KMS-11 (cell line): ENCODE data around the gene FNIP1.

Experiments used
- H2AFZ ChIP-seq: fragments of 200-600 bp; sonication (generic); 2 replicates; pipeline ENCODE4 v1.6.1; 2016; ENCODE audit warnings: antibody characterized with exemption, mixed run types, low read depth
- H3K27ac ChIP-seq: fragments of 200-600 bp; sonication (generic); 2 replicates; pipeline ENCODE4 v1.6.1; 2016; ENCODE audit warnings: mild to moderate bottlenecking, mixed run types
- H3K27me3 ChIP-seq: fragments of 200-600 bp; sonication (generic); 2 replicates; pipeline ENCODE4 v1.6.1; 2017; ENCODE audit warnings: mild to moderate bottlenecking, low read depth, mixed run types, moderate library complexity; ENCODE audit not compliant: insufficient read depth
- H3K36me3 ChIP-seq: fragments of 200-600 bp; sonication (generic); 2 replicates; pipeline ENCODE4 v1.6.1; 2017; ENCODE audit warnings: mild to moderate bottlenecking, mixed run types; ENCODE audit not compliant: insufficient read depth
- H3K4me1 ChIP-seq: fragments of 200-600 bp; sonication (generic); 2 replicates; pipeline ENCODE4 v1.6.1; 2016; ENCODE audit warnings: mild to moderate bottlenecking, low read depth, mixed run types; ENCODE audit not compliant: poor library complexity, severe bottlenecking
- H3K4me2 ChIP-seq: fragments of 200-600 bp; sonication (generic); 2 replicates; pipeline ENCODE4 v1.7.0; 2016; ENCODE audit warnings: mild to moderate bottlenecking, mixed run types
- H3K4me3 ChIP-seq: fragments of 200-600 bp; sonication (generic); IDR thresholded peaks from 2 replicates; pipeline ENCODE4 v1.6.1; 2017; ENCODE audit warnings: low read depth, low read length, mixed read lengths; ENCODE audit not compliant: insufficient read depth
- H3K79me2 ChIP-seq: fragments of 200-600 bp; sonication (generic); 2 replicates; pipeline ENCODE4 v1.6.1; 2016; ENCODE audit warnings: low read depth, mixed run types; ENCODE audit not compliant: insufficient read depth
- H3K9ac ChIP-seq: fragments of 200-600 bp; sonication (generic); 2 replicates; pipeline ENCODE4 v1.6.1; 2016; ENCODE audit warnings: mild to moderate bottlenecking, mixed run types
- H4K20me1 ChIP-seq: fragments of 200-600 bp; sonication (generic); 2 replicates; pipeline ENCODE4 v1.6.1; 2016; ENCODE audit warnings: mild to moderate bottlenecking, mixed run types; ENCODE audit not compliant: insufficient read depth
- TF ChIP-seq, protein P1 (sequence below): fragments of 200-600 bp; sonication (generic); conservative IDR thresholded peaks from 2 replicates; pipeline ENCODE4 v1.6.1; 2017; ENCODE audit warnings: low read depth, mild to moderate bottlenecking, antibody characterized with exemption, low read length, moderate library complexity, mixed read lengths

Gene FNIP1

DNA sequence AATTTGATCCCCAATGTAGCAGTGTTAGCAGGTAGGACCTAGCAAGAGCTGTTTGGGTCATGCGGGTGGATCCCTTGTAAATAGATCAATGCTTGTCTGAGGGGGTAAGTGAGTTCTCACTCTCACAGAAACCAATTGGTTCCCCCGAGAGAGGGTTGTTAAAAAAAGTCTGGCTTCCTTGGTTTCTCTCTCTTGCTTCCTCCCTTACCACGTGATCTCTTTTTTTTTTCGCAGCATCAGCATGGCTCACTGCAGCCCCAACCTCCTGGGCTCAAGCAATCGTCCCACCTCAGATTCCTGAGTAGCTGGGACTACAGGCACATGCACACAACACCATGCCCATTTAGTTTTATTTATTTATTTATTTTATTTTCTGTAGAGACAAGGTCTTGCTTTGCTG lies 188.2 kb downstream of the FNIP1 start:
- Histone ChIP-seq H3K4me1 (no peaks in the 10 kb centered on the region), H3K4me2 (no peak overlapping the region), H3K79me2 (peaks cover 40% of the 10 kb centered on the region; the same call in 1 of the 2 replicates), H3K36me3 (no peaks in the 10 kb centered on the region), H4K20me1 (peaks cover 8% of the 10 kb centered on the region; the same call in 1 of the 2 replicates), H2AFZ (no peak overlapping the region), H3K27ac (no peak overlapping the region), H3K27me3 (no peaks in the 10 kb centered on the region), H3K4me3 (no peak overlapping the region), H3K9ac (no peak overlapping the region)
- TF ChIP-seq, protein P1, sequence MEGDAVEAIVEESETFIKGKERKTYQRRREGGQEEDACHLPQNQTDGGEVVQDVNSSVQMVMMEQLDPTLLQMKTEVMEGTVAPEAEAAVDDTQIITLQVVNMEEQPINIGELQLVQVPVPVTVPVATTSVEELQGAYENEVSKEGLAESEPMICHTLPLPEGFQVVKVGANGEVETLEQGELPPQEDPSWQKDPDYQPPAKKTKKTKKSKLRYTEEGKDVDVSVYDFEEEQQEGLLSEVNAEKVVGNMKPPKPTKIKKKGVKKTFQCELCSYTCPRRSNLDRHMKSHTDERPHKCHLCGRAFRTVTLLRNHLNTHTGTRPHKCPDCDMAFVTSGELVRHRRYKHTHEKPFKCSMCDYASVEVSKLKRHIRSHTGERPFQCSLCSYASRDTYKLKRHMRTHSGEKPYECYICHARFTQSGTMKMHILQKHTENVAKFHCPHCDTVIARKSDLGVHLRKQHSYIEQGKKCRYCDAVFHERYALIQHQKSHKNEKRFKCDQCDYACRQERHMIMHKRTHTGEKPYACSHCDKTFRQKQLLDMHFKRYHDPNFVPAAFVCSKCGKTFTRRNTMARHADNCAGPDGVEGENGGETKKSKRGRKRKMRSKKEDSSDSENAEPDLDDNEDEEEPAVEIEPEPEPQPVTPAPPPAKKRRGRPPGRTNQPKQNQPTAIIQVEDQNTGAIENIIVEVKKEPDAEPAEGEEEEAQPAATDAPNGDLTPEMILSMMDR, result no peak

- Histone ChIP-seq H3K4me1 (no peaks in the 10 kb centered on the region), H3K36me3 (no peaks in the 10 kb centered on the region), H4K20me1 (peaks cover 8% of the 10 kb centered on the region; the same call in 1 of the 2 replicates), H2AFZ (no peak overlapping the region), H3K27ac (no peak overlapping the region), H3K4me2 (no peak overlapping the region), H3K27me3 (no peaks in the 10 kb centered on the region), H3K4me3 (no peak overlapping the region), H3K9ac (no peak overlapping the region), H3K79me2 (peaks cover 40% of the 10 kb centered on the region; the same call in 1 of the 2 replicates)
- TF ChIP-seq, protein P1, result no peak
Observed at GRCh38 chr5:131607903-131608540, 188.8 kb downstream of the FNIP1 start.

DNA sequence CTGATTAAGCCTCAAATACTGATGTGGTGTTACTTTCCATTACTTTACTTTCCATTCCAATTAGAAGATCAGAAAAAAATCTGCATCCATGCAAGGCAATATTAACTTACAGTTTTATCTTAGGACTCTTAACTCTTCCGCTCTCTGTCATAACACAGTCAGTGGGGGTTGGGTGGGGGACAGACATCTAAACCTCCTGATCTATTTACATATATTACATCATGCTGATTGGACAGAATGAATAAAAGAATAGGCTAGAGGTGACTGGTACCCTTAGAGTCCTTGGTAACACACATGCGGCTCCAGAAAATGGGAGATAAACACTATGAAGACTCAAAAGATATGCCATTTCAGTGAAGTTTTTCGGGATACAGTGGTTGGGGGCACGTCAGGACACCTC lies 189.4 kb downstream of the FNIP1 start:
- H3K9ac ChIP-seq, result no peak overlapping the region
- H4K20me1 ChIP-seq, result peaks cover 5% of the 10 kb centered on the region; the same call in 1 of the 2 replicates
- H3K4me2 ChIP-seq, result no peak overlapping the region
- H3K4me1 ChIP-seq, result no peaks in the 10 kb centered on the region
- no peaks in the 10 kb centered on the region for H3K27me3 ChIP-seq
- H3K27ac ChIP-seq, result no peak overlapping the region
- peaks cover 34% of the 10 kb centered on the region; the same call in 1 of the 2 replicates for H3K79me2 ChIP-seq
- no peaks in the 10 kb centered on the region for H3K36me3 ChIP-seq
- TF ChIP-seq, protein P1, result no peak
- no peak overlapping the region for H2AFZ ChIP-seq
- no peak overlapping the region for H3K4me3 ChIP-seq

DNA sequence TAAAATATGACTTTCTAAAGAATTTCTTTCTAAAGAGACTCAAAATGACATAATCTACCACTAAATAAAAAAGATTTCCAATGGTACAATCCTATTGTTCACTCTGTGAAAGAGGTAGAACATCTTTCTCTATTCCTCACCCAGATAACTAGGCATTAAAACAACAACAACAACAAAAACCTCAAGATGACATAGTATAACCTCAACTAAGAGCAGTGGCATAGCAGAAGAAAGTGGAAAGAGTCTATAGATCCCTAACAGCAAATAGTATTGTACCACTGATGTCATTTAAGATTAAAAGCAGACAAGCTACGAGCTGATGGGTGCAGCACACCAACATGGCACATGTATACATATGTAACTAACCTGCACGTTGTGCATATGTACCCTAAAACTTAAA lies 191.7 kb downstream of the FNIP1 start:
- Histone ChIP-seq H3K4me3 (no peak overlapping the region), H3K36me3 (no peaks in the 10 kb centered on the region), H3K27ac (no peak overlapping the region), H2AFZ (no peak overlapping the region), H3K4me2 (no peak overlapping the region), H3K4me1 (no peaks in the 10 kb centered on the region), H4K20me1 (no peaks in the 10 kb centered on the region; the same call in 1 of the 2 replicates), H3K79me2 (peaks cover 32% of the 10 kb centered on the region; the same call in 1 of the 2 replicates), H3K9ac (no peak overlapping the region), H3K27me3 (no peaks in the 10 kb centered on the region)
- TF ChIP-seq, protein P1, result no peak
